ENCODE results near the gene ATP6V0E1.

The ATP6V0E1 gene

DNA sequence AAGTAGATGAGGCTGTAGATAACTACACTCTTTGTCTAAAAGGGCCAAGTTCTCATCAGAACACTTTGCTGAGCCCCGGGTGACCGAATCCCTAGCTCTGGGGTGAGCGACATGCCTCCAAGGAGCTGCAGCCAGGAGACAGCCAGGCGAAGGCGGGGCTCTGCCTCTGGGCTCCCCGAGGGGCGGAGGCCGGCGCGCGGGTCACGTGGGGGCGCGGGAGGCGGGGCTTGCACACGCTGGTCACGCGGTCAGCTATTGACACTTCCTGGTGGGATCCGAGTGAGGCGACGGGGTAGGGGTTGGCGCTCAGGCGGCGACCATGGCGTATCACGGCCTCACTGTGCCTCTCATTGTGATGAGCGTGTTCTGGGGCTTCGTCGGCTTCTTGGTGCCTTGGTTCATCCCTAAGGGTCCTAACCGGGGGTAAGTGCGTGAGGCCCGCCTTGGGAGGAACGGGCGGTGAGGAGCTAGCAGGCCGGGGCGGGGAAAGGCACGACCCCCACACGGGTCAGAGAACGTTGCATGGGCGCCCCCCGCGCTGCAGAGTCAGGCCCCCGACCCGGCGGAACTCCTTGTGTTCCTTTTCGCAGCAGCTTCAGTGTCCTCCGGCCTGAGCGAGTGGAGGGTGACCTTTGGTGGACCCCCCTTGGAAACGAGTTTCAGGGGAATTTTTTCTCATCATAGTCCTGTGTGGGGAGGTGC is at the start of gene ATP6V0E1:
Gene ATP6V0E1 (plus strand): TSS at position 230 of the 702 bp plus-strand sequence. CDS start 90 bp downstream, at position 320.
- no peak for DNase-seq

GRCh38 chr5:172935096-172935495 is 48.5 kb upstream of the ATP6V0E1 start:
- DNase-seq: no peak

DNA sequence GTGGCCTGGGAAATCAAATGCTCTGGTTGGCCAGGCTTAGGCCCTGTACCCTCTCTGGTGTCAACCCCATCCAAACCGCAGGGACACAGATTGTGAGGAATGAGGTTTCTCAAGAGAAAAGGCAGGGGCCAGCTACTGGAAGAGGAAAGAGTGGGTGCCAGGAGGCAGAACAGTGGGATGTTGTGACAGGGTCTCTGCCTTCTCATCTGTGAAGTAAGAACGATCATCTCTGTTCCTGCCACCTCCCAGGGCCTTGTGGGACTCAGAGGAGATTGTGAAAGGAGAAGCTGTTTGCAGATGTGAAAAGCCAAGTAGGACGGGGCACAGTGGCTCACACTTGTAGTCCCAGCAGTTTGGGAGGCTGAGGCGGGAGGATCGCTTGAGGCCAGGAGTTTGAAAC is 47.2 kb upstream of the ATP6V0E1 start:
- no peak for DNase-seq

GRCh38 chr5:172939071-172939470 is 44.5 kb upstream of the ATP6V0E1 start:
- no peak for DNase-seq

- DNase-seq: no peak
These were observed 43.8 kb upstream of the ATP6V0E1 start for GRCh38 chr5:172939611-172940267.

DNA sequence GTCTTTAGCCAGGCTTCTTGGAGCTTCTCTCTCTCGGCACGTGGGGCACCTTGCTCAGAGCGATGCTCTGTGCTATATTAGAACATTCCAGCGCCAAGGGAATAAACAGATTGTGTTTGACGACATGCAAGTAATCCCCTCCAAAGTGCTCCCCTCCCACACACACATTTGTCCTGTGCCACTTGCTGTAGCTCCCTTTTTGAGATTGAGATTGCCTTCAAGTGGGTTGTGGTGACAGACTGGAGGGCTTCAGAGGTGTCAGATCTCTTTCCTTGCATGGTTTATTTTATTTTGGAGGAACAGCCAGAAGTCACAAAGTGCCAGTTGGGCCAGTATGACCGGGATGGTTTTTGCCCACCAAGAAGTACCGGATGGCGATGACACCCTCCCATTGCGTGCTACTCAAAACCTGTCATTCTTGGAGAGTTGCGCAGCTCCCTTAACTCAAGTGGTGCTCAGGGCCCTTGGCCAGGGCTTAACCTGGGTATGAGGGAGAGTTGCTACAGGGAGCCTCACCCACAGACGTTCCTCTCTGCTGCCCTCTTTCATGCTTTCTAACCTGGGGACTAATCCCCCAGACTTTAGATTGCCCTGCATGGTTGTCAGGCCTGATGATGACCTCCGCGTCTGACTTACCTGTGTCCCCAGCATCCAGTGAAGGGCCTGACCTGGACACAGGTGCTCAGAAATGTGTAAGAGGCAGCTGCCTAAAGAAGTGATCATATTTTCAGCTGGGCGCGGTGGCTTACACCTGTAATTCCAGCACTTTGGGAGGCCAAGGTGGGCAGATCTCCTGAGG is 43.1 kb upstream of the ATP6V0E1 start:
- DNase-seq: no peak

DNA sequence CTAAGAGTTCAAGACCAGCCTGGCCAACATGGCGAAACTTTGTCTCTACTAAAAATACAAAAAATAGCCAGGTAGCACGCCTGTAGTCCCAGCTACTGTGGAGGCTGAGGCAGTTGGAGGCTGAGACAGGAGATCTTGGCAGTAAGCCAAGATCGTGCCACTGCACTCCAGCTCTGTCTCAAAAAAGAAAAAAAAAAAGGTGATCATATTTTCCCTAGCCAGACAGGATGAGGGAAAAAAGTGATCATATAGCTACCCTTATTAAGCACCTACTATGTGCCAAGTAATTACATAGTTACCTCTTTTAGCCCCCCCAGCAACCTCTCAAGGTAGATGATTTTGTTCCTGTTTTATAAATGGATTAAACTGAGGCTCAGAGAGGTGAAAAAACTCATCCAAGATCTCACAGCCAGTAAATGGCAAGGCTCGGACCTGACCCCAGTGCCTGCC is 42.5 kb upstream of the ATP6V0E1 start:
- no peak for DNase-seq

- DNase-seq: no peak
These were observed 41.0 kb upstream of the ATP6V0E1 start for GRCh38 chr5:172942556-172942955.

DNA sequence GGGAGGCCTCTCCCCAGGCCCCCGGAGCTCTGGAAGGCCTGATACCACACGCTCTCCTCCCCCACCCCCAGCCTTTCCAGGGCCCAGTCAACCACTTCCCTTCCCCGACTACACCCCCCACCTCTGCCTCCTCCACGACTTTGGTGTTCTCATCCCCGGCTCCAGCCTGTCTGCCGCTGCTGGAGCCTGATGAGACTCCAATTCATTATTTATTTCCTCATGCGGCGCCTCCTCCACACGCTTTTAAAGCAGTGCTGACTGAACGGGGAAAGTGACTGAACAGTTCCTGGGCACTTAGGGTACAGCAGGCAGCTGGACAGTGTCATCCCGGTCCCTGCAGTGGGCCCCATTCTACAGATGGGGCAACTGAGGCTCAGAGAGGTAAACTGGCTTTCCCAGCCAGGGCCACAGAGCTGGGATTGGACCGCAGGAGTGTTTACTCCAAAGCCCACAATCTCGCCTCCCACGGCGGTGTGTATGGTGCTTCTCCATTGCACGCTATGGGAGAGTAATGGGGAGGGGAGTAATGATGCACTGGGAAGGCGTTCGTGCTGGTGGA is 40.2 kb upstream of the ATP6V0E1 start:
- DNase-seq: no peak

- DNase-seq: no peak
These were observed 39.7 kb upstream of the ATP6V0E1 start for GRCh38 chr5:172943906-172944305.

DNA sequence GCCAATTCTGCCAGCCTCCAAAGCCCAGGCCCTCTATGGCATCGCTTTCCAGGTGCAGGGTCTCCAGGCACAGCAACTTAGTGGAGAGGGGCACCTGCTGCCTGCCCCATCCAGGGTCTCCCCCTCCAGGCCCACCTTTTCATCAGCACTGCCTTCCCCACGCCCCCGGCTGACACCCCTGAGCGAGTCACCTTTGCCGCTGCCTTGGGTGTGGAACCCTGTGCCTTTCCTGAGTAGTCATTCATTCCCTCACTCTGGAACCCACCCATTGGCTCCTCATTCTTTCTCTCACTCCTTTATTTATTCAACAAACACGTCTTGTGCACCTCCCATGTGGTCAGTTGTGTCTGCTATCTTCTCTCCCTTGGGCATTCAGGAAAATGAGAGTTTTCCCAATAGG is 38.8 kb upstream of the ATP6V0E1 start:
- no peak for DNase-seq

DNA sequence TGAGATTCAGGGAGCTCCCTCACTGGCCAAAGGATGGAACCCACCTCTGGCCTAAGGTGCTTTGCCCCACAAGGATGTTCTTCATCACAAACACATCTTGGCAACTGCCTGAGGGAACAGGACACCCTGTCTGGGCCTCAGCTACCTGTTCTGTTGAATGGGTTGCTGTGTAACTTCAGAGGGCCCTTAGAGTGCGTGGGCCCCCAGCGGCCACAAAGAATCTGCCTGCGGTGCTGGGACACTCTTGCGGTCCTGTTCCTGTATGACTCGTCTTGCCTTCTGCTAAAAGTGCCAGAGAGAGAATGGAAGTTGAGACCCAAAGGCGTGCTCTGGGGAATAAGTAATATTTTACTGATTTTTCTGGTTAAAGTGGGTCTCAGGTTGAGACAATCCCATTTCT is 38.4 kb upstream of the ATP6V0E1 start:
- no peak for DNase-seq

GRCh38 chr5:172946146-172946545 is 37.4 kb upstream of the ATP6V0E1 start:
- no peak for DNase-seq

DNA sequence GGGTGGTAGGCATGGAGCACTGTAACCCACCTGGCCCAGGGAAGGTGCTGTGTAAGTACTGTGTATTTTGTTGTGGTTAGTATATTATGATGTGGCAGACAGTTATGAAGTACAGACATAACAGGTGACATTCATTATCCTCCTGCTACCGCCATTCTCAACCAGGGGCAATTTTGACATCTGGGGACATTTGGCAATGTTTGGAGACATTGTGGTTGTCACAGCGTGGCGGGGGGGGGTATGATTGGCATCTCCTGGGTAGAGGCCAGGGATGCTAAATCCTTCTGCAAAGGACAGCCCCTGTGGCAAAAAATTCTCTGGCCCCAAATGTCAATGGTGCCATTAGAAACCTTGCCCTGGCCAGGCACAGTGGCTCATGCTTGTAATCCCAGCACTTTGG is 34.1 kb upstream of the ATP6V0E1 start:
- DNase-seq: no peak

- no peak for DNase-seq
These were observed 33.2 kb upstream of the ATP6V0E1 start for GRCh38 chr5:172950176-172950965.

DNA sequence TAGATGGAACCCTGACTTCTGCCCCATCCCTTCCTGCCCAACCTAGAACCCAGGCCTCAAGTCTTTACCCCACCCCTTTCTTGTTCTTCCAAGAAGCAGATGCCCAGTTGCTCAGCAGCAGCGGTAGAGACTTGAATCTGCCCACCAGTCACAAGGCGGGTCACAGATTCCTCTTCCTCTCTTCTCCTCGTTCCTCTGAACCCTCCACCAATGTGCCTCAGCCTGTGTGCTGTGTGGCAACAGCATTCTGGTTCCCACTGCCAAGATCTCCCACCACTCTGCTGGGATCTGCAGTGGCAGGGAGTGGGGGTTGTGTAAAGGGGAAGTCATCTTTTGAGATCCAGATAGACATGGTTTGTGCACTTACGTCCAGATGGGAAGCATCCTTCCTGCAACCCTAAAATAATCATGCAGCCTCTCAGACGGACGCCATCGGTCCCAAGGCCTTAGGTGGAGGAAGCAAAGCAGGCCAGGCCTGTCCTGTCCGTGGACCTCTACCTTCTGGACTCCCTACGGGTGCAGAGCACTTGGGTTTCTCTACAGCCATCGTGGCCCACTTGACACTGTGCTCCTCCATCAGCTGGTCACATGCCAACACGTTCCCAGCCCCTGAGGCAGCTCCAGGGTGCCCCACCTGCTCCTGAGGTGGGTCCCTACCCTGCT is 32.1 kb upstream of the ATP6V0E1 start:
- DNase-seq: no peak

GRCh38 chr5:172952034-172952511 is 31.5 kb upstream of the ATP6V0E1 start:
- DNase-seq: no peak

- DNase-seq: no peak
These were observed 29.5 kb upstream of the ATP6V0E1 start for GRCh38 chr5:172953776-172954675.

- DNase-seq: no peak
These were observed 28.8 kb upstream of the ATP6V0E1 start for GRCh38 chr5:172954751-172955159.

DNA sequence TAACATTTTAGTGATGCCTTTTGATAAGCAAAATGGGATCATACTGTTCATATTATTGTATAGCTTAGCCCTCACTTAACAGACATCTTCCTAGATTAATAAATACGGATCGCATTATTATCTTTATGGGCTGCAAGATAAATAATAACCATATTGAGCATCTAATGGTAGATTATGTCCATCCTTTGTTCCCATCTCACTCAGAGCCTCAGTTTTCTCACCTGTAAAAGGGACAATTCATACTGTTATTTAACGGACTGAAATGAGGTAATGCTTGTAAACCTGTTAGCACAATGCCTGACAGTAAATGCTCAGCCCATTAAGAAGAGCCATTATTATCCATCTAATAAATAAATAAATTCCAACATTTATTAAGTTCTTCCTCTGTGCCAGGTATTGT is 27.3 kb upstream of the ATP6V0E1 start:
- DNase-seq: no peak

DNA sequence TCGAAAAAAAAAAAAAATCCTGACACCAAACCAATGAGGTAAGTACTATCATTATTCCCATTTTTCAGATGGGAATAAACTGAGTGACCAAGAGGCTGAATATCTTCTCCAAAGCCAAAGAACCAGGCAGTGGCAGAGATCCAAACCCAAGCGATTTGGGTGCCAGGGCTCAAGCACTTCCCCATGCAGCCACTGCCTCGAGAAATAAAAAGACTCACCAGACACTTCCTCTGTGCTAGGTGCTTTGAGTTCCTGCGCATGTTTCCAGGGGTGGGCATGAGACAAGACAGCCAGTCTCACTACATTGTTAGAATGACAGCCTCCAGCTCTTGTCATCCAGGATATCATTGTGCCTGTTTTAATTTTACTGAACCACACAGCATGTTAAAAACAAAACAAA is 26.6 kb upstream of the ATP6V0E1 start:
- DNase-seq: no peak

Data from NCI-H1436 treated with DMSO at 0.1 percent for 48 hours (cell line).